H1 (cell line): ENCODE data around the gene PERCC1. TPM values are rescaled to one million over a fixed set of nuclear protein-coding genes. Genes with fewer than 3 reads are reported as not detected.

Source experiments
- CTCF ChIA-PET: fragments of 300-600 bp; sonication (Branson Sonifier 250); formaldehyde crosslinking; loops from one replicate; lab custom pipeline; 2021; ENCODE audit not compliant: partially characterized antibody; lab: Charles Lee
- POLR2A ChIA-PET: fragments of 300-600 bp; sonication (Branson Sonifier 250); formaldehyde crosslinking; loops from one replicate; lab custom pipeline; 2021; ENCODE audit warnings: inconsistent platforms; ENCODE audit not compliant: partially characterized antibody; lab: Charles Lee
- DNase-seq, 2 experiments: peaks; one replicate each; pipeline versions ENCODE4 v3.0.0 to v3.0.0-alpha.2; 2010 to 2022; ENCODE audit warnings: low spot score in 2 of 2, low read depth in 1 of 2, mixed read lengths in 1 of 2
- FAIRE-seq: peaks from 2 replicates; lab custom pipeline; 2011; peaks lifted over from hg19 to GRCh38; lab: Jason Lieb, UNC
- H2AFZ ChIP-seq: 2 replicates; pipeline ENCODE4 v1.8.1; 2012; ENCODE audit warnings: low read length, inconsistent platforms
- H2AK5ac ChIP-seq: 2 replicates; pipeline ENCODE4 v1.6.1; 2013; ENCODE audit warnings: low read depth, low read length
- H2BK120ac ChIP-seq: replicated peaks from 2 replicates; pipeline ENCODE3; 2013; ENCODE audit warnings: low read depth, low read length, inconsistent platforms
- H2BK12ac ChIP-seq: 2 replicates; pipeline ENCODE4 v1.6.1; 2013; ENCODE audit warnings: low read depth, low read length
- H2BK15ac ChIP-seq: 2 replicates; pipeline ENCODE4 v1.6.1; 2013; ENCODE audit warnings: low read length
- H2BK20ac ChIP-seq: 2 replicates; pipeline ENCODE4 v1.6.1; 2013; ENCODE audit warnings: low read length
- H2BK5ac ChIP-seq: 2 replicates; pipeline ENCODE4 v1.6.1; 2013; ENCODE audit warnings: low read depth, low read length
- H3K14ac ChIP-seq: 2 replicates; pipeline ENCODE4 v1.6.1; 2013; ENCODE audit warnings: inconsistent platforms; ENCODE audit not compliant: insufficient read length
- H3K18ac ChIP-seq: 2 replicates; pipeline ENCODE4 v1.6.1; 2013; ENCODE audit warnings: low read length; ENCODE audit errors: extremely low read depth
- H3K23ac ChIP-seq: 2 replicates; pipeline ENCODE4 v1.6.1; 2013; ENCODE audit warnings: inconsistent platforms; ENCODE audit not compliant: insufficient read length
- H3K23me2 ChIP-seq: 2 replicates; pipeline ENCODE4 v1.6.1; 2013; ENCODE audit warnings: low read depth, low read length
- H3K27ac ChIP-seq: 2 replicates; pipeline ENCODE4 v1.6.1; 2011; ENCODE audit warnings: low read depth, low read length, inconsistent platforms
- H3K27me3 ChIP-seq, 4 experiments: replicated peaks in 1 of 4; 1 replicate in 1 of 4; 2 replicates in 3 of 4; pipeline versions ENCODE4 v1.6.1 to v1.8.1; 2011 to 2013; ENCODE audit warnings: low read length in 3 of 4, mild to moderate bottlenecking in 3 of 4, inconsistent platforms in 2 of 4, mixed read lengths in 2 of 4, moderate library complexity in 1 of 4; ENCODE audit not compliant: control insufficient read depth in 3 of 4, insufficient read depth in 3 of 4; ENCODE audit errors: extremely low read depth in 1 of 4
- H3K36me3 ChIP-seq, 4 experiments: 2 replicates each; pipeline versions ENCODE4 v1.6.1 to v1.8.1; 2011 to 2013; ENCODE audit warnings: mild to moderate bottlenecking in 4 of 4, low read length in 3 of 4, moderate library complexity in 2 of 4, control low read depth in 1 of 4, inconsistent platforms in 1 of 4; ENCODE audit not compliant: insufficient read depth in 4 of 4, control insufficient read depth in 2 of 4
- H3K4ac ChIP-seq: replicated peaks from 2 replicates; pipeline ENCODE3; 2013; ENCODE audit warnings: low read length, low read depth, mixed read lengths, inconsistent platforms; ENCODE audit not compliant: insufficient read length
- H3K4me1 ChIP-seq, 4 experiments: replicated peaks in 1 of 4; 1 replicate in 1 of 4; 2 replicates in 3 of 4; pipeline versions ENCODE4 v1.6.1 to v1.8.1; 2011 to 2013; ENCODE audit warnings: low read length in 3 of 4, inconsistent platforms in 2 of 4, mixed read lengths in 1 of 4; ENCODE audit not compliant: insufficient read depth in 4 of 4, control insufficient read depth in 3 of 4
- H3K4me2 ChIP-seq, 2 experiments: 2 replicates each; pipeline versions ENCODE4 v1.6.1 to v1.8.1; 2011 to 2013; ENCODE audit warnings: low read depth in 2 of 2, low read length in 2 of 2, control low read depth in 1 of 2, inconsistent platforms in 1 of 2, mild to moderate bottlenecking in 1 of 2; ENCODE audit not compliant: insufficient read depth in 1 of 2
- H3K4me3 ChIP-seq, 4 experiments: fragments of 200-600, 300-600 bp in 1 of 4; sonication (generic), shearing (Covaris generic), sonication (Bioruptor Twin) in 1 of 4; 2 replicates each; pipeline versions ENCODE4 v1.5.1 to v1.8.1; 2011 to 2016; ENCODE audit warnings: low read length in 4 of 4, low read depth in 3 of 4, control low read depth in 2 of 4, inconsistent platforms in 2 of 4, mild to moderate bottlenecking in 2 of 4, mixed read lengths in 1 of 4, moderate library complexity in 1 of 4; ENCODE audit not compliant: insufficient read depth in 2 of 4; ENCODE audit errors: extremely low read depth in 1 of 4
- H3K56ac ChIP-seq: replicated peaks from 2 replicates; pipeline ENCODE3; 2013; ENCODE audit warnings: low read depth, mild to moderate bottlenecking, mixed read lengths, low read length, inconsistent platforms; ENCODE audit not compliant: insufficient read length
- H3K79me1 ChIP-seq: 2 replicates; pipeline ENCODE4 v1.6.1; 2013; ENCODE audit warnings: low read depth, low read length, control low read depth
- H3K79me2 ChIP-seq, 2 experiments: 2 replicates each; pipeline versions ENCODE4 v1.6.1 to v1.8.1; 2012 to 2013; ENCODE audit warnings: low read length in 2 of 2, mild to moderate bottlenecking in 2 of 2, inconsistent platforms in 1 of 2; ENCODE audit not compliant: insufficient read depth in 2 of 2, control insufficient read depth in 1 of 2
- H3K9ac ChIP-seq, 4 experiments: replicated peaks in 1 of 4; 1 replicate in 1 of 4; 2 replicates in 3 of 4; pipeline versions ENCODE4 v1.6.1 to v1.8.1; 2011 to 2013; ENCODE audit warnings: low read depth in 3 of 4, low read length in 3 of 4, control low read depth in 2 of 4, mild to moderate bottlenecking in 2 of 4, moderate library complexity in 2 of 4, inconsistent platforms in 1 of 4; ENCODE audit errors: extremely low read depth in 1 of 4
- H3K9me3 ChIP-seq, 2 experiments: 2 replicates each; pipeline versions ENCODE4 v1.6.1 to v1.8.1; 2012 to 2013; ENCODE audit warnings: mild to moderate bottlenecking in 2 of 2, moderate library complexity in 2 of 2, control low read depth in 1 of 2, inconsistent platforms in 1 of 2, low read depth in 1 of 2, low read length in 1 of 2, mixed read lengths in 1 of 2; ENCODE audit not compliant: insufficient read depth in 2 of 2
- H4K20me1 ChIP-seq, 2 experiments: replicated peaks in 1 of 2; 2 replicates each; pipeline versions ENCODE3 to v1.8.1; 2011 to 2013; ENCODE audit warnings: inconsistent platforms in 2 of 2, low read length in 2 of 2, mild to moderate bottlenecking in 1 of 2; ENCODE audit not compliant: insufficient read depth in 2 of 2, control insufficient read depth in 1 of 2
- H4K5ac ChIP-seq: 2 replicates; pipeline ENCODE4 v1.6.1; 2013; ENCODE audit warnings: low read length, low read depth, mixed read lengths, inconsistent platforms; ENCODE audit not compliant: insufficient read length
- H4K8ac ChIP-seq: 2 replicates; pipeline ENCODE4 v1.8.0; 2013; ENCODE audit warnings: mild to moderate bottlenecking, moderate library complexity, low read length, inconsistent platforms; ENCODE audit not compliant: insufficient read depth; ENCODE audit errors: extremely low read depth
- H4K91ac ChIP-seq: replicated peaks from 2 replicates; pipeline ENCODE3; 2013; ENCODE audit warnings: low read length, mixed read lengths, inconsistent platforms; ENCODE audit not compliant: insufficient read length
- EZH2 ChIP-seq: fragments of 200-600 bp; sonication (generic); IDR thresholded peaks from 2 replicates; pipeline ENCODE4 v1.7.1; 2012; ENCODE audit warnings: low read depth, mild to moderate bottlenecking, moderate library complexity, low read length, inconsistent platforms; ENCODE audit not compliant: severe bottlenecking
- HDAC6 ChIP-seq: IDR thresholded peaks from one replicate; pipeline ENCODE4 v1.7.1; 2012; ENCODE audit warnings: low read depth, mild to moderate bottlenecking, inconsistent platforms, low read length, moderate library complexity
- POLR2AphosphoS5 ChIP-seq: IDR thresholded peaks from 2 replicates; pipeline ENCODE4 v1.6.1; 2011; ENCODE audit warnings: low read depth, low read length
- POU5F1 ChIP-seq: IDR thresholded peaks from 2 replicates; pipeline ENCODE4 v1.6.1; 2011; ENCODE audit warnings: low read depth, mild to moderate bottlenecking, low read length, moderate library complexity
- SP4 ChIP-seq: IDR thresholded peaks from 2 replicates; pipeline ENCODE4 v1.6.1; 2012; ENCODE audit warnings: low read length, inconsistent platforms
- SRF ChIP-seq: IDR thresholded peaks from 2 replicates; pipeline ENCODE4 v1.6.1; 2011; ENCODE audit warnings: mild to moderate bottlenecking, low read depth, low read length, moderate library complexity
- TAF1 ChIP-seq: IDR thresholded peaks from 2 replicates; pipeline ENCODE4 v1.6.1; 2011; ENCODE audit warnings: mild to moderate bottlenecking, low read depth, low read length
- TAF7 ChIP-seq: optimal IDR thresholded peaks from 2 replicates; pipeline ENCODE3; 2011; ENCODE audit warnings: low read depth, mild to moderate bottlenecking, inconsistent platforms, low read length, moderate library complexity, borderline replicate concordance
- WGBS, 2 experiments: shearing (Covaris generic) in 1 of 2; methylation state at CpG; one replicate each; pipeline versions ENCODE4 v1.1.6 to v1.1.7; 2013 to 2015; ENCODE audit warnings: low lambda C conversion rate in 2 of 2, mixed read lengths in 2 of 2, inconsistent platforms in 1 of 2, low coverage in 1 of 2, missing lambda C conversion rate in 1 of 2; ENCODE audit not compliant: insufficient replicate concordance in 2 of 2, insufficient coverage in 1 of 2, insufficient read length in 1 of 2; ENCODE audit errors: extremely low coverage in 1 of 2, missing lambda C conversion rate in 1 of 2; 5-methylcytosine and 5-hydroxymethylcytosine counted together
- polyA plus RNA-seq, 7 experiments: library from polyadenylated mRNA; depleted of rRNA in 3 of 7; stranded (reverse) in 5 of 7; unstranded in 2 of 7; fragments of >200 nt in 5 of 7; fragments of 200-250 nt in 2 of 7; gene quantifications; 1 replicate in 5 of 7; 2 replicates in 1 of 7; 4 replicates in 1 of 7; pipeline versions ENCODE4 v1.2.1 to v1.2.3, GENCODE V29; 2011 to 2013; ENCODE audit warnings: missing spikeins in 2 of 7, mixed read lengths in 2 of 7
- total RNA-seq: library from RNA; stranded (reverse); fragmentation: NEBNext Ultra II Directional; extraction: Animal tissue kit (Norgen Biotek cat#: 25700); gene quantifications from 2 replicates; pipeline ENCODE4 v1.2.1, GENCODE V29; 2021
- TF ChIP-seq, protein P1 (sequence below): IDR thresholded peaks from 2 replicates; pipeline ENCODE4 v1.6.1; 2012; ENCODE audit warnings: low read length, inconsistent platforms

Gene PERCC1
- total and polyA plus RNA-seq, 2 of the 8 experiments (the other 6 are each of a cell fraction or from before 2014, with no cell fraction given): not detected

DNA sequence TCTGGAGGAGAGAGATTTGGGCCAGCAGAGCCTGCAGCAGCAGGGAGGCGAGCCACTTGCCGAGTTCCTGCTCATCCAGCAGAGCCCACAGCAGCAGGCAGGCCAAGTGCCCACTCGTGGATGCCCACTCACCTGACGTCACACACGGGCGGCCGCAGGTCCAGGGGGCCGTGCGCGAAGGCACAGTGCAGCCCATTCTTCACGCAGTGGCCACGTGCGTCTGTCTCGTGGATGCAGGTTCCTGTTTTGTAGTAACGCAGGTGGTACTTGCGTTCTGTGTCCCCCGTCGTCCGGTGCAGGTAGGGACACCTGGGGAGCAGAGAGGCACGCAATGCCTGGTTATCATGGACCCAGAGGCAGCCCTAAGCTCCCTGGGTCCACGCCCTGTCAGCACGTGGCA, 27.8 kb upstream of the PERCC1 start:
- Histone ChIP-seq H3K4me2 (no peak overlapping the region), H4K20me1 (peaks cover 0 to 10% of the 10 kb centered on the region in 2 experiments), H2AFZ (no peak overlapping the region), H3K18ac (no peak overlapping the region), H3K9ac (no peak overlapping the region), H4K8ac (no peak overlapping the region), H4K91ac (no peak overlapping the region), H3K4me3 (no peak overlapping the region), H3K36me3 (peaks cover 0 to 15% (median 1%) of the 10 kb centered on the region in 4 experiments; a peak in 3 of 8 replicates), H2BK120ac (no peak overlapping the region), H3K27me3 (no peaks in the 10 kb centered on the region), H2BK20ac (no peak overlapping the region), H3K4me1 (no peaks in the 10 kb centered on the region), H3K79me2 (peaks cover 0 to 18% of the 10 kb centered on the region in 2 experiments; a peak in 2 of 4 replicates), H3K9me3 (no peaks in the 10 kb centered on the region), H2BK15ac (no peak overlapping the region), H3K56ac (no peak overlapping the region), H2BK5ac (no peak overlapping the region), H2BK12ac (no peak overlapping the region), H3K4ac (no peak overlapping the region), H2AK5ac (no peak overlapping the region), H3K23me2 (no peaks in the 10 kb centered on the region), H3K79me1 (peaks cover 8% of the 10 kb centered on the region; the same call in 1 of the 2 replicates), H3K14ac (no peak overlapping the region), H3K23ac (no peak overlapping the region), H3K27ac (no peak overlapping the region), H4K5ac (no peak overlapping the region)
- POLR2A ChIA-PET: interaction anchor here (0.6 to 1.3 kb wide), 3 partner anchors 17 to 271 kb away, joined by 3 to 6 read pairs (median 3); partner anchors contain the start of gene UQCC4
- TF ChIP-seq, protein P1, sequence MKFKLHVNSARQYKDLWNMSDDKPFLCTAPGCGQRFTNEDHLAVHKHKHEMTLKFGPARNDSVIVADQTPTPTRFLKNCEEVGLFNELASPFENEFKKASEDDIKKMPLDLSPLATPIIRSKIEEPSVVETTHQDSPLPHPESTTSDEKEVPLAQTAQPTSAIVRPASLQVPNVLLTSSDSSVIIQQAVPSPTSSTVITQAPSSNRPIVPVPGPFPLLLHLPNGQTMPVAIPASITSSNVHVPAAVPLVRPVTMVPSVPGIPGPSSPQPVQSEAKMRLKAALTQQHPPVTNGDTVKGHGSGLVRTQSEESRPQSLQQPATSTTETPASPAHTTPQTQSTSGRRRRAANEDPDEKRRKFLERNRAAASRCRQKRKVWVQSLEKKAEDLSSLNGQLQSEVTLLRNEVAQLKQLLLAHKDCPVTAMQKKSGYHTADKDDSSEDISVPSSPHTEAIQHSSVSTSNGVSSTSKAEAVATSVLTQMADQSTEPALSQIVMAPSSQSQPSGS: no peak
- TF ChIP-seq HDAC6: no peak
- TF ChIP-seq SP4: no peak
- TF ChIP-seq SRF: no peak
- no peak for TF ChIP-seq TAF7
- no peak for TF ChIP-seq POLR2AphosphoS5
- no peak for TF ChIP-seq EZH2
- no peak for TF ChIP-seq TAF1
- TF ChIP-seq POU5F1: no peak
- 90% methylated on average over 22 of the region's 22 CpGs; no CpG with 5 or more reads in 1 of the 2 experiments for WGBS, 2 experiments
- no peak for FAIRE-seq
- DNase-seq: no peak
- CTCF ChIA-PET: interaction anchor here (0.7 to 1.4 kb wide), 4 partner anchors 14 to 622 kb away, joined by 3 to 4 read pairs (median 3); no protein-coding TSS in a partner anchor
